Heart left ventricle (tissue), 16 donors: Measurements from ENCODE around the gene SYT12. TPM values are rescaled to one million over a fixed set of nuclear protein-coding genes. Genes with fewer than 3 reads are reported as not detected.

Experiments
- ATAC-seq, 4 donors: fragments of 200-7000 bp; cut with Tn5 transposase; one replicate each; pipeline ENCODE4 v1.9.1; 2020 to 2022; ENCODE audit warnings: moderate library complexity in 4 of 4, mild to moderate bottlenecking in 3 of 4, moderate number of reproducible peaks in 1 of 4
- DNase-seq, 5 donors: peaks; one replicate each; pipeline ENCODE4 v3.0.0-alpha.2; 2020
- H3K27ac ChIP-seq, 12 donors: fragments of 200-600 bp; sonication (generic) in 4 of 12; one replicate each; pipeline versions ENCODE4 v1.5.0 to v1.8.0; 2016 to 2022; ENCODE audit warnings: mild to moderate bottlenecking in 2 of 12
- H3K27me3 ChIP-seq, 9 donors: fragments of 200-600 bp; sonication (generic) in 2 of 9; one replicate each; pipeline versions ENCODE4 v1.5.1 to v1.8.0; 2016 to 2022; ENCODE audit warnings: mild to moderate bottlenecking in 3 of 9
- H3K36me3 ChIP-seq, 9 donors: fragments of 200-600 bp; sonication (generic) in 2 of 9; one replicate each; pipeline versions ENCODE4 v1.5.0 to v1.8.0; 2018 to 2022; ENCODE audit warnings: mild to moderate bottlenecking in 2 of 9
- H3K4me1 ChIP-seq, 12 donors: fragments of 200-600 bp; sonication (generic) in 4 of 12; one replicate each; pipeline versions ENCODE4 v1.5.0 to v1.8.0; 2016 to 2022; ENCODE audit warnings: mild to moderate bottlenecking in 3 of 12
- H3K4me3 ChIP-seq, 12 donors: fragments of 200-600 bp; sonication (generic) in 4 of 12; one replicate each; pipeline versions ENCODE4 v1.5.0 to v1.8.0; 2017 to 2022; ENCODE audit warnings: mild to moderate bottlenecking in 9 of 12, moderate library complexity in 4 of 12
- H3K9me3 ChIP-seq, 12 donors: fragments of 200-600 bp; sonication (generic) in 4 of 12; one replicate each; pipeline versions ENCODE4 v1.5.0 to v1.8.0; 2016 to 2022; ENCODE audit warnings: mild to moderate bottlenecking in 1 of 12
- POLR2A ChIP-seq, 2 donors: fragments of 450-650 bp; IDR thresholded peaks; one replicate each; pipeline ENCODE4 v1.6.1; 2017; ENCODE audit warnings: antibody characterized with exemption in 2 of 2, mild to moderate bottlenecking in 2 of 2, moderate library complexity in 2 of 2
- WGBS, 4 donors: extraction: QIAGEN DNeasy Blood & Tissue Kit in 2 of 4; methylation state at CpG; one replicate each; pipeline versions ENCODE4 v1.1.5 to v1.1.7; 2013 to 2018; 5-methylcytosine and 5-hydroxymethylcytosine counted together
- intact Hi-C, 10 donors: fragments of 100-400 bp; cut with DNase I; formaldehyde crosslinking; loops; one replicate each; pipeline versions ENCODE4 v1.11.1 to v1.14.2; 2022
- polyA plus RNA-seq, 2 donors: library from polyadenylated mRNA; stranded (reverse); fragments of 200-250 nt; gene quantifications; one replicate each; pipeline ENCODE4 v1.2.3, GENCODE V29; 2013
- total RNA-seq, 9 donors: library from RNA; depleted of rRNA in 2 of 9; stranded (reverse); fragments of >200 nt in 2 of 9; fragmentation: NEBNext Ultra II Directional in 3 of 9; extraction: Animal tissue kit (Norgen Biotek cat#: 25700) in 3 of 9; gene quantifications; one replicate each; pipeline versions ENCODE4 v1.1.0 to v1.2.4, GENCODE V29; 2016 to 2023
- TF ChIP-seq, protein P1 (sequence below), 12 donors: fragments of 200-600 bp; sonication (generic) in 4 of 12; IDR thresholded peaks; one replicate each; pipeline versions ENCODE4 v1.5.0 to v1.8.0; 2018 to 2022; ENCODE audit warnings: antibody characterized with exemption in 12 of 12, mild to moderate bottlenecking in 5 of 12
- donor health status: ischemic (EF 13 %, LVEDD 7.1; RV severe dilation, severe dysfunction).
- donor health status: healthy with polysubstance abuse.
- donor health status: DM: no; HTN: yes; CAD: no.
- donor health status: DM: no; HTN: no; CAD: no.
- donor health status: ischemic (EF 25% LVEDD 6.9; RV normal size, moderate dysfunction).
- donor health status: ischemic (EF 25% LVEDD 5.7; RV mildly dilated, moderate dysfunction).
- donor health status: healthy.
- donor health status: DM: yes; HTN: yes; CAD: no.
- donor health status: ischemic (EF 35%, LVEDD 5.7; RV mildly dilated, moderate dysfunction).
- donor health status: nonischemic (EF 11% LVEDD 7.7; RV severe dilation, severe dysfunction).
- donor health status: DM: yes; HTN: yes; CAD: no.
- donor health status: PGD.
- donor health status: ischemic (EF 29% LVEDD 5.4; RV normal size, mild dysfunction).
- donor health status: nonischemic (EF 23%, LVEDD 6.1; RV moderate dilation, normal function).

The SYT12 gene
- total and polyA plus RNA-seq, 11 donors = 0.04 to 2.2 (median 0.40) TPM; not detected in 2

DNA sequence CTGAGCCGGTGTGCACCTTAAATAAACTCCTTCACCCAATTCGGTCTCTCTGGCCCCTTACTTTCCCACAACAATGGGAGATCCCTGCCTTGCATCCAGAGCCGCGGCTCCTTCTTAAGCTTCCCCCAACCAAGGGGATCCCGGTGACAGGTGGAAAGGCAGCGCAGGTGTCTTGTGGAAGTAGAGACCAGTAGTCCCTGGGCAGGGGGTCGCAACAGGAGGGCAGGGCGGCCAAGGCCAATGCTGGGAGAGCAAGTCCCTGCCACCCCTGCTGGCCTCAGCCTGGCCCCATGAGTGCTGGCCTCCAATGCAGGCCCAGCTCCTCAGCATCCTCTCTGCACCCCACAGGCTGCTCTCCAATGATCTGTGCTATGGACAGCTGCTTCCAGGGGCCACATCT is 7.9 kb upstream of the SYT12 start:
- DNase-seq (no peak), ATAC-seq (no peak)
- Histone ChIP-seq H3K9me3 (no peaks in the 10 kb centered on the region), H3K4me3 (no peak overlapping the region), H3K27ac (no peak overlapping the region), H3K4me1 (no peaks in the 10 kb centered on the region), H3K36me3 (no peaks in the 10 kb centered on the region), H3K27me3 (no peaks in the 10 kb centered on the region)
- 86 to 94% (median 90%) methylated on average over 7 to 8 of the region's 8 CpGs for WGBS, 4 donors
- TF ChIP-seq POLR2A (IDR thresholded peaks at IDR 0.05) = no peak
- TF ChIP-seq, protein P1, sequence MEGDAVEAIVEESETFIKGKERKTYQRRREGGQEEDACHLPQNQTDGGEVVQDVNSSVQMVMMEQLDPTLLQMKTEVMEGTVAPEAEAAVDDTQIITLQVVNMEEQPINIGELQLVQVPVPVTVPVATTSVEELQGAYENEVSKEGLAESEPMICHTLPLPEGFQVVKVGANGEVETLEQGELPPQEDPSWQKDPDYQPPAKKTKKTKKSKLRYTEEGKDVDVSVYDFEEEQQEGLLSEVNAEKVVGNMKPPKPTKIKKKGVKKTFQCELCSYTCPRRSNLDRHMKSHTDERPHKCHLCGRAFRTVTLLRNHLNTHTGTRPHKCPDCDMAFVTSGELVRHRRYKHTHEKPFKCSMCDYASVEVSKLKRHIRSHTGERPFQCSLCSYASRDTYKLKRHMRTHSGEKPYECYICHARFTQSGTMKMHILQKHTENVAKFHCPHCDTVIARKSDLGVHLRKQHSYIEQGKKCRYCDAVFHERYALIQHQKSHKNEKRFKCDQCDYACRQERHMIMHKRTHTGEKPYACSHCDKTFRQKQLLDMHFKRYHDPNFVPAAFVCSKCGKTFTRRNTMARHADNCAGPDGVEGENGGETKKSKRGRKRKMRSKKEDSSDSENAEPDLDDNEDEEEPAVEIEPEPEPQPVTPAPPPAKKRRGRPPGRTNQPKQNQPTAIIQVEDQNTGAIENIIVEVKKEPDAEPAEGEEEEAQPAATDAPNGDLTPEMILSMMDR (IDR thresholded peaks at IDR 0.05) = no peak
- intact Hi-C loops = no loop called here

DNA sequence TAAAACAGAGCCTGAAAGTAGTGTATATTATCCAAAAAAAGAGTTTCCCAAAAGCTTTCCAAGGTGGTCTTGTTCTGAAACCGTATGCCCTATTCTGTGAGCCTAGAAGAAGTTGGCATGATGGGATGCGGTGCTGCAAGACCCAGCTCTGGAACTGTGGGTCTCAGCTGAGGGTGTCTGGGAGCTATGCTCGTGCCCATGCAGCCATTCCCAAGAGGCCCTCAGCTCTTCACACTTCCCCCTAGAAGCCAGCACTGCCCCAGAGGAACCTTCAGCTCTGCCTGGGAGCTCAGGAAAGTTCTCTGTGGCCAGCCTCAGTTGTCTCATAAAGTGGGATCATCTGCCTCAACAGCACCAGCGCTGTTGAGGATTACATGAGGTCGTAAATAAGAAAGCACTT is 6.4 kb upstream of the SYT12 start:
- 79 to 88% (median 85%) methylated on average over 5 of the region's 5 CpGs for WGBS, 4 donors
- DNase-seq (no peak), ATAC-seq (no peak)
- TF ChIP-seq, protein P1 (IDR thresholded peaks at IDR 0.05) = no peak
- TF ChIP-seq POLR2A (IDR thresholded peaks at IDR 0.05) = no peak
- no peaks in the 10 kb centered on the region for H3K36me3 ChIP-seq
- H3K9me3 ChIP-seq = no peaks in the 10 kb centered on the region
- H3K4me3 ChIP-seq = no peak overlapping the region
- H3K27me3 ChIP-seq = peaks cover 0 to 2% (median 0%) of the 10 kb centered on the region in 9 donors
- no peak overlapping the region for H3K27ac ChIP-seq
- H3K4me1 ChIP-seq = no peaks in the 10 kb centered on the region
- intact Hi-C loops = no loop called here

DNA sequence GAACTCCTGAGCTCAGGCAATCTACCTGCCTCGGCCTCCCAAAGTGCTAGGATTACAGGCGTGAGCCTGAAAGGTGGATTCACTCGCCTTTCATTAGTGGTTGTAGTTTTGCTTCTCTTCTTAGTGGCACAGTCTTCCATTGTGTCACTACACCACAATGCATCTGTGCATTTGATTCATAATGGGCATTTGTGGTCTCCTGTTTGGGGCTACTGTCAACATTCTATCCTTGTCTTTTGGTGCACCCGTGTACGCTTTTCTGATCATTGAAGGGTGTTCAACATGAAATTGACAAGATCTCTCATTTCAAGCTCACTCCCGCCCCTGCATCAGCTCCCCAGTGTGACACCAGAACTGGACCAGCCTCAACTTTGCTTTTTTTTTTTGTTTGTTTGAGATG is 2.0 kb upstream of the SYT12 start:
- WGBS, 4 donors = 88 to 94% (median 91%) methylated on average over 6 of the region's 6 CpGs
- Histone ChIP-seq H3K4me1 (peaks cover 0 to 21% (median 8%) of the 10 kb centered on the region in 12 donors), H3K27me3 (peaks cover 0 to 42% (median 13%) of the 10 kb centered on the region in 9 donors), H3K4me3 (no peak overlapping the region), H3K9me3 (no peaks in the 10 kb centered on the region), H3K27ac (no peak overlapping the region), H3K36me3 (no peaks in the 10 kb centered on the region)
- ATAC-seq (no peak), DNase-seq (no peak)
- TF ChIP-seq, protein P1 (IDR thresholded peaks at IDR 0.05) = no peak
- intact Hi-C loops = no loop called here

DNA sequence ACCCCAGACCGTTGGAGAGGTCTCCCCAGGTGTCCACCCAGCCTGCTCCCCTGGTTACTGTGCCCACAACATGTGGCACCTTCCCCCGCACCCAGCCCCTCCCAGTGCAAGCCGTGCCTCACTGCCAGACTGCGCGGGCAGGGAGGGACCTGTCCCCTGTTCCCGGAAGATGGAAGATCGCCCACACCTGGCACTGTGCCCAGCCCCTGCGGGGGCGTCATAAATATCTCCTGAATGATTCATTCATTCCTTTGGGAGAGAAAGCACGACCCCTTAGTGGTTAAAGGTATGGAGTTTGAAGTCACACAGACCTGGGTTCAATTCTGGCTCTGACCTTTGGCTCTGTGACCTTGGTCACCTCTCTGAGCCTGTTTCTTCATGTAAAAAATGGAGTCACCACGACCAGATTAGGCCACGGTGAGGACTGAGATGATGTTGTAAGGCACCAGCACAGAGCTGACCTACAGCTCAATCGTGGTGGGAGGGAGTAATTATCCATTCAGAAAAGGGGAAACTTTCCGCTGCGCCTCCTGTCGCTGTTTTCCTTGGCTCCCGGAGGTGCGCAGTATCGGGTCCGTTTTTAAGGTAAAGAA is 497 bp upstream of the SYT12 start:
- H3K9me3 ChIP-seq = no peaks in the 10 kb centered on the region
- intact Hi-C loops = no loop called here
- TF ChIP-seq, protein P1 (IDR thresholded peaks at IDR 0.05) = no peak
- TF ChIP-seq POLR2A (IDR thresholded peaks at IDR 0.05) = no peak
- DNase-seq (peak in 1 of 5 donors; percentile 27), ATAC-seq (peak; percentile 18 to 34 (median 28))
- no peak overlapping the region for H3K27ac ChIP-seq
- WGBS, 4 donors = 16 to 21% (median 18%) methylated on average over 16 to 20 of the region's 20 CpGs
- peaks cover 0 to 50% (median 13%) of the 10 kb centered on the region in 9 donors for H3K27me3 ChIP-seq
- peak overlapping the region in 10 of 12 donors; percentile 35 to 60 (median 44) for H3K4me3 ChIP-seq
- H3K36me3 ChIP-seq = no peaks in the 10 kb centered on the region
- peaks cover 0 to 21% (median 8%) of the 10 kb centered on the region in 12 donors for H3K4me1 ChIP-seq
